AG09309 (cell line): Measurements from ENCODE around the gene MYL6.
"Not testable (repeated sequence)": the region's sequence is repeated elsewhere in the genome, so short reads cannot be mapped to it uniquely, and the experiment has no call there.

Experiments
- DNase-seq: peaks from one replicate; pipeline ENCODE4 v3.0.0-alpha.2; 2010; ENCODE audit warnings: low read depth
- H3K4me3 ChIP-seq: 2 replicates; pipeline ENCODE4 v1.5.1; 2011; ENCODE audit warnings: mild to moderate bottlenecking, low read depth, low read length, moderate library complexity; ENCODE audit not compliant: control insufficient read depth
- TF ChIP-seq, protein P1 (sequence below): IDR thresholded peaks from 2 replicates; pipeline ENCODE4 v1.5.1; 2011; ENCODE audit warnings: mild to moderate bottlenecking, low read depth, low read length, inconsistent platforms; ENCODE audit not compliant: insufficient read depth, control insufficient read depth; ENCODE audit errors: missing control alignments

MYL6 gene

DNA sequence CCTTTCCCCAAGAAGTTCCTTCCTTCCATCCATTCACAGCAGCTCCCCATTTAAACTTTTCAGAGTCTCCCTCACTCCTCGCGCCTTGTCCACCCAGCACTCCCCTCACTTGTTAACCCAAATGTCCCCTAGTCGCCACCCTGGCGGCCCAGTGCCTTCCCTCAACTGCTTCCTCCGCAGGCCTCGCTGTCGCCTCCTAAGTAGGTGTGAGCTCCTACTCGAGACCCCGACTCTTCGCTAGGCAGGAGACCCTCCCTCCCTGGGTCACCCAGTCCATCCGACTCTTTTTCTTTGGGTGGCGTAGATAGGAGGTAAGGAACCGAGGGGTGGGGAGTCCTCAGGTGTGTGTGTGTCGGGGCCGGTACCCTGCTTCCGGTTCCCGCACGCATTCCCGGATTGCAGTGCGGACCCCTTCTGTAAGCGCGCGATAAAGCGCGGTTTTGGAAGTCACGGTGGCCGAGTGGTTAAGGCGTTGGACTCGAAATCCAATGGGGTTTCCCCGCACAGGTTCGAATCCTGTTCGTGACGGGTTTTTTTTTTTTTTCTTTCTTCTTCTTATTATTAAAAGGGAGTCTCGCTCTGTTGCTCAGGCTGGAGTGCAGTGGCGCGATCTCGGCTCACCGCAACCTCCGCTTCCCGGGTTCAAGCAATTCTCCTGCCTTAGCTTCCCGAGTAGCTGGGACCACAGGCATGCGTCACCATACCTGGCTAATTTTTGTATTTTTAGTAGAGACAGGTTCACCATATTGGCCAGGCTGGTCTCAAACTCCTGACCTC, 31.9 kb downstream of the MYL6 start:
- TF ChIP-seq, protein P1, sequence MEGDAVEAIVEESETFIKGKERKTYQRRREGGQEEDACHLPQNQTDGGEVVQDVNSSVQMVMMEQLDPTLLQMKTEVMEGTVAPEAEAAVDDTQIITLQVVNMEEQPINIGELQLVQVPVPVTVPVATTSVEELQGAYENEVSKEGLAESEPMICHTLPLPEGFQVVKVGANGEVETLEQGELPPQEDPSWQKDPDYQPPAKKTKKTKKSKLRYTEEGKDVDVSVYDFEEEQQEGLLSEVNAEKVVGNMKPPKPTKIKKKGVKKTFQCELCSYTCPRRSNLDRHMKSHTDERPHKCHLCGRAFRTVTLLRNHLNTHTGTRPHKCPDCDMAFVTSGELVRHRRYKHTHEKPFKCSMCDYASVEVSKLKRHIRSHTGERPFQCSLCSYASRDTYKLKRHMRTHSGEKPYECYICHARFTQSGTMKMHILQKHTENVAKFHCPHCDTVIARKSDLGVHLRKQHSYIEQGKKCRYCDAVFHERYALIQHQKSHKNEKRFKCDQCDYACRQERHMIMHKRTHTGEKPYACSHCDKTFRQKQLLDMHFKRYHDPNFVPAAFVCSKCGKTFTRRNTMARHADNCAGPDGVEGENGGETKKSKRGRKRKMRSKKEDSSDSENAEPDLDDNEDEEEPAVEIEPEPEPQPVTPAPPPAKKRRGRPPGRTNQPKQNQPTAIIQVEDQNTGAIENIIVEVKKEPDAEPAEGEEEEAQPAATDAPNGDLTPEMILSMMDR: no peak
- DNase-seq: peak; percentile 35
- peak overlapping the region; percentile 92 for H3K4me3 ChIP-seq

DNA sequence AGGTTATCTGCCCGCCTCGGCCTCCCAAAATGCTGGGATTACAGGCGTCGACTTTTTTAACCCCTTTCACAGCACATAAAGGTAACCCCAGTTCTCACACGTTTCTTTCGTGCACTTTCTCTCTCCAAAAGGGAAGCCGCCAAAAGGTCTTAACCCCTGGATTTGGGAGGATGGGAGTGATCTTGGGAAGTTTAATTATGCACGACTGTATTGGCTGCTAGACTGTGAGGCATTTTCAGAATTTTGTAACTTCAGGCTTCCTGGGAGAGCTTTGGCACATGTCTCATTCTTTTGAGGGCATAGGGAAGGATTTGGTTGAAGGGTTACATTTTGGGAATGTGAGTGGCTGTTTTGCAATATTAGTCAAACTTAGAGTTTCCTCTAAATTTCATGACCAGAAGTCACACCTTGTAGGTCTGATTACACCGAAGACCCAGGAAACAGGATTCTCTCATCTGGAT, 32.6 kb downstream of the MYL6 start:
- no peak overlapping the region for H3K4me3 ChIP-seq
- no peak for DNase-seq
- TF ChIP-seq, protein P1: no peak

GRCh38 chr12:56192582-56192981, 34.4 kb downstream of the MYL6 start:
- no peak for DNase-seq
- TF ChIP-seq, protein P1: no peak
- H3K4me3 ChIP-seq: no peak overlapping the region

DNA sequence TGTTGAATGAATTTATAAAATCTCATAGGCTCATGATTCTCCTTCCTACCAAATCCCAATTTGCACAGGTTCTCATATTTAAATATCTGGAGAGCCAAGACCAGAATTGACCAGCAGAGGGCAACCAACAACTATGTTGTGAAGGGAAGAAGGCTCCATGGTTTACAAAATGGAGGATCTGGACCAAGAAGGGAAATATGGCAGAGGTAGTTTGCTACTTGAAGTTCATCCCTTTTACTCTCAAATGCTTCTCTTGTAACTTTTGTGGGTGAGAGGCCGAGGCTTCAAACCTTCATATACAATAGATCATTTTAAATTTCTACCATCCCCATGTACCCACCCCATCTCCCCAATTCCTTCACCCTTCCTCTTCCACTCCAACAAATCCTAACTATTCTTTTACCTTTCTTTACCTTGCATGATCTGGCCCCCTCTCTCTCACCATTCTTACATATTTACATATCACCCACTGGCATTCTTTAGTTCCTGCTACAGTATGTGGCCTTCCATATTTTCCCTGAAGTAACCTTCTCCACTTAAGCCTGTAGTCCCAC, 34.9 kb downstream of the MYL6 start:
- DNase-seq: peak; percentile 54
- H3K4me3 ChIP-seq: no peak overlapping the region
- TF ChIP-seq, protein P1: peak; percentile 79

GRCh38 chr12:56196818-56197550, 38.8 kb downstream of the MYL6 start:
- not testable (repeated sequence) for H3K4me3 ChIP-seq
- DNase-seq: peak; percentile 97

DNA sequence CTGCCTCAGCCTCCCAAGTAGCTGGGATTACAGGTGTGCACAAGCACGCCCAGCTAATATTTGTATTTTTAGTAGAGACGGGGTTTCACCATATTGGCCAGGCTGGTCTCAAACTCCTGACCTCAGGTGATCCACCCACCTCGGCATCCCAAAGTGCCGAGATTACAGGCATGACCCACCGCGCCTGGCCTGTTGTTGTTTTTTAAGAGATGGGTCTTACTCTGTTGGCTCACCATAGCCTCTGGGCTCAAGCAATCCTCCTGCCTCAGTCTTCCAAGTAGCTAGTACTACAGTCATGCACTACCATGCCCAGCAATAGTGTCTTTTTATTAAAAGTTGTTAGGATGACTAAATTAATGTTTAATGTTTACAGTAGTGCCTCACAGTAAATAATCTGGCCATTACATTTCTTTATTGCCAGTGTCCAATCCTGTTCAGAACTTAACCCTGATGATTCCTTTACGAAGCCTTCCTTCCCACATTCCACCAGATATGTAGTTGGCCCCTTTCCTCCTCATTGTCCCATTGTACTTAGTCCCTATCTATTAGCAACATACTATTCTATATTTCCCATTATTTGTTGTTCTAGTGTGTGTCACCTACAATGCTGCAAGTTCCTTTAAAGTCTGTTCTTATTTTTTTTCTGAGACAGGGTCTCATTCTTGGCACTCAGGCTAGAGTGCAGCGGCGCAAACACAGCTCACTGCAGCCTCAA, 39.9 kb downstream of the MYL6 start:
- DNase-seq: no peak

More for the DNA sequence above, 39.9 kb downstream of the MYL6 start:
- TF ChIP-seq, protein P1: no peak
- H3K4me3 ChIP-seq: no peak overlapping the region
